HG03097 (cell line): ENCODE data around the gene CX3CR1.
A peak's percentile ranks its signal among the peaks of the same experiment; 100 is the strongest.

Source experiments
- ATAC-seq: cut with Tn5 transposase; IDR thresholded peaks from one replicate; pipeline ENCODE4 v1.9.1; 2021; ENCODE audit not compliant: unreplicated experiment, low FRiP score

Gene CX3CR1

DNA sequence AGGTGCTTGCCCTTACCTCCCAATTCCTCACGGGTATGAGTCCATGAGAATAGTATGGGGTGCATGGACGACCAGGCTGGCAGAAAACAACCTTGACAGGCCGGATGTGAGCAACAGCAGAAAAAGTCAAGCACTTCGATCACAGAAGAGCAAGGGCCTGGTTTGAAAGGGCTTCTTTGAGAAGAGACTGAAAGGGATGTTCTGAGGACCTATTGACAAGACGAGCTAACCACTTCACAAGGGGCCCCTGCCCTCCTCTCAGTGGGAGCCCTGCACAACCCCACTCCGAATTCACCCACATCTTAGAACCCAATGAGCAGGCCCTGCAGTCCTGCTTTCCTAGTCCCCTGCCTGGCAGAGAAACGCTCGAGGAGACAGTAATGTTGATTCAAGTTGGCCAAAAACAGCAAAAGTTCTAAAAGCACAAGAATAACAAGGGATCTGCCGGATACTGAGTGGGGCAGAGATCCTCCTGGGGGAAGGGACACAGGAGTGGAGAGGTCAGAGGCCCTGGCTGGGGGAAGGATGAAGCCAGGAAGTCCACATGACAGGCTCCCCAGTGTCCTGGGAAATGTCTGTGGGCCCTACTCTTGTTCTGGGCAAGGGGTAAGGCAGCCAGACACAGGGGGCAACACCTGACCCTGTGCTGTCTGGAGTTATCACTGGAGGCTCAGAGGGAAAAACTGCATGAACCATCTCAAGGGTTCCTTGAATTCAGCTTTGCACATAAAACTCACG is 14.8 kb upstream of the CX3CR1 start:
- ATAC-seq: no peak

DNA sequence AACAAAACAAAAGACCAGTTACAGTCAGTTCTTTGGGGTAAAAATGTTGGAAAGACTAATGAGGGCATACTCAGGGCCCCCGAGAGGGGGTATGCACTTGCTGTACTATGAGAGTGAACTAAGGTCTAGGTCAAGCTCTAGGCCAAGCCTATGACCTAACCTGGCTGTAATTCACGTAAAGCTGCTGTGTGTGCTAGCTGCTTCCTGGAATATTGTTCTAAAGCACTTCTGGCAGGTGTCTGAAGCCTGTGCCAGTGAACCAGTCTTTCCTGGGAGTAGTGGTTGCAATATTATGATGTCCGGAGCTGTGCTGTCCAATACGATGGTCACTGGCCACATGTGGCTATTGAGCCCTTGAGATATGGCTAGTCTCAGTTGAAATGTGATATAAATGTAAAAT is 13.1 kb upstream of the CX3CR1 start:
- no peak for ATAC-seq

DNA sequence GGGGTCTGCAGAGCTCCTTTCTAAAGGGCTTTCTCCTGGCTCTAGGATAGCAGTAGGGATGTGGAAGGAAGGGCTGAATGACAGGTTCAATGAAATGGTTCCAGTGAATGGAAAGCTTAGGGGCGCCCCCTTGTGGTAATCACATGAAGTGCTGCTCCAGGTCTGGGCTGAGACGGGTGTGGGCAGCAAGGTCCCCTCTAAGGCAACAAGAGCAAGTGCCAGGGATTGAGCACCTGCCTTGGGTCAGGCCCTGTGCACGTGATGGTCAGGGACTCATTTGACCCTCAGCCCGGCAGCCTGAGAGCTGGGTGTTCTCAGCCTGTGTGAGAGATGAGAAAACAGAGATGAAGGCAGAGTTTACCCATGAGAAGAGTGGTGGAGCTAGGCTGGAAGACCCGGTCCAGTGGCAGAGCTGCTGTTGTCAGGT is 12.1 kb upstream of the CX3CR1 start:
- no peak for ATAC-seq

DNA sequence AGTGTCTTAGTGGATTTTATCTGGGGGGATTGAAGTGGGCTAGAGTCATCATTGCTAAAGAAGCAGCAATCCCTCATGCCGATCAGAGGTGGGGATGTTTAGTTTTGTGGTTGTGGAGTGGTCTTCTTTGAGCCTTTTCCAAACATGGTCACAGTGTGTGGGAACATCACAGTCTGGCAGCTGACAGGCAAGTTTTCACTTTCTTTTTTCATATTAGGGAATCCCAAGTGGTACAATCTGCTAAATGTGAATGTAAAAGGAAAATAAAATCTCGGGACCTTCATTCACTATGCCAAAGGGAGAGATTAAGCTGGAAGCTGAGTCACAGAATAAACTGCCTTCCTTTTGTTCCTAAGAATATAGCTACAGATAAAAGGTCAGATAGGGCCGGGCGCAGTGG is 10.4 kb upstream of the CX3CR1 start:
- ATAC-seq: no peak

DNA sequence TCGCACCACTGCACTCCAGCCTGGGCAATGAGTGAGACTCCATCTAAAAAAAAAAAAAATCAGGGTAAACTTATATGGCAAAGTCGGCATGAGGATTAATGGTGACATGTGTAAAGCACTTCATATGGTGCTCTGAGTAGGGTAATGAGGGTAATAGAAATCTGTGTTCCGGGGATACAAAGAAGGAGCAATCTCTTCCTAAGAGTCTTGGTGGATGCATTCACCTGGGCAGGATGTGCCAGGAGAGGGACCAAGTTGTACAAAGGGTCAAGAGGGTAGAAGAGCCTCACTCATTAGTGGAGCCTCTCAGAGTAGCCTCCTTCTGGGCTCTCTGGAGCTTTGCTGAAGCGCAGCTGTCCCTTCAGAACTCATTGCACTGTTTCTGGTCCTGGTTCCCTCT is 9.3 kb upstream of the CX3CR1 start:
- no peak for ATAC-seq

DNA sequence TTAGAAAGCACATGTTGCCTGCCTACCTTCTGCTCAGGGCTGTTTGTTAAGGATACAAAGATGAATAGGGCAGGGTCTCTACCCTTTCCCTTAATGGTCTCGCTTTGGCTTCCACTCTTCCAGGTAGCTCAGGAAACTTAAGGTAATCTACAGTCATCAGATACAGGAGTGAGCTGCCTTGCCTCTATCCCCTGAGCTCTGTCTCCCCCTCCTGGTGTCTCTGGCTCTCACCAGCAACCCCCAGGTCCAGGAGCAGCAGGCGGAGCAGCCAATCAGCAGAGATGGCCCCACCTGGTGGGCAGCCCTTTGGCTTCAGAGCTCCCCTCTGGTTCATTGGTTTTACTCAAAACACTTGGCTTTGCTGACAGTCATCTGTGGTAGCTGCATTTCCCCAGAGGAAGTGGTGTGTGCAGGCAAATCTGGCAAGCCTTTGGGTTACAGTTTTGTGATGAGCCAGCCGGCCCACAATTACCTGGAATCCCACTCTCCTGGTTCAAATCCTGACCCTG is 8.5 kb upstream of the CX3CR1 start:
- ATAC-seq: peak; percentile 96

DNA sequence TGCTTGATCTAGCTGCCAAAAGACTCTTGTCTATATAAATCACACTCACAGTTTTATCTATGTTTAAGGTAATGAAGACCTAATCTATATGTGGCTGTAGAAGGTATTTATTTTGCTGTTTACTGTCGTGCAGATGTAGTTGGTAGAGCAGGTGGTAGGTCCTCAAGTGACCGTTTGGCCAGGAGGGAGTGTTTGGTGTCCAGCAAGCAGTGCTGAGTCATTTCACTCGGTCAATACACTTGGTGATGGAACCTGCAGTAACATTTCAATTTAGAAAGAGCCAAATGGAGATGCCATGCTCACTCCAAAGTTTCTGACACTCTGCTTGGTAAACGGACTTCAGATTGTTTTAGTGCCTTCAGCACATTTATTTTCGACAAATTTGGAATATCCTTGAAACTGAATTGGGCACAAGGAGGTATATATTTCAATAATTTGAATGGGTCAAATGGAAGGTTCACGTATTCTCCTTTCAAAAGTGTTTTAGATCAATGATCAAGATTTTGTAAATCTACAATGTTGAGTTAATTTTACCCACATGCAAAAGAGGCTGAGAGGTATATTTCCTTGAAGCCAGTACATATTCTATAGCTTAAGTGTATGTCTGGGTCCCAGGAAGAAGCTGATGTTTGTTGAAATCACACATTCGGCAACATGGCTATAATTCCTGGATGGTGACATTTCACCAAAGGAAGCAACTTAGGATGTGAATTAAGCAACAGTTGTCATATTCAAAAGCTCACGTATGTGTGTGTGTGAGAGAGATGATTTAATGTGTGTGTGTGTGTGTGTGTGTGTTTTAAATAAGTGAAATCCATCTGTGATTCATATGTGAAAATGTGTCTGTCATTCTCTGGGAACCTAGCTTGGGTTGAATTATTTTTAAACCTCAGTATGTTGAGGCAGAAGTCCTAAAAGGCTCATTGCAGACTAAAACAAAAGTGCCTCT is 7.7 kb upstream of the CX3CR1 start:
- no peak for ATAC-seq

DNA sequence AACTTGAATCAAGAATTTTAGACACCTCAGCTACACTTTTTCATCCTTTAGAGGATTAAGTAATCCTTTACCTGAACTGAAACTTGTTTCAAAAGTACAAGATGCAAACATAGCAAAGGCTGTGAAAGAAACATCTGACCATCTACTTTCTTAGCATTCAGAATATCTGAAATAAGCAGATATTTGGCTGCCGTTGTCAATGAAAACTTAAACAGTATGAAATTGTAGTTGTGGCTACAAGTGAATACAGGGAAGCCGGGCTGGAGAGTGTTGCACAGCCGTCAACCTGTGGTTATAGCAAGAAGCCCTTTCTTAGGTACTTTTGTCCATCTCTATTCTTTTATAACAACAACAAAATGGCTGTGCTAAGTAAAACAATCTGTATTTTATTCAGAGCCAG is 6.9 kb upstream of the CX3CR1 start:
- ATAC-seq: no peak

DNA sequence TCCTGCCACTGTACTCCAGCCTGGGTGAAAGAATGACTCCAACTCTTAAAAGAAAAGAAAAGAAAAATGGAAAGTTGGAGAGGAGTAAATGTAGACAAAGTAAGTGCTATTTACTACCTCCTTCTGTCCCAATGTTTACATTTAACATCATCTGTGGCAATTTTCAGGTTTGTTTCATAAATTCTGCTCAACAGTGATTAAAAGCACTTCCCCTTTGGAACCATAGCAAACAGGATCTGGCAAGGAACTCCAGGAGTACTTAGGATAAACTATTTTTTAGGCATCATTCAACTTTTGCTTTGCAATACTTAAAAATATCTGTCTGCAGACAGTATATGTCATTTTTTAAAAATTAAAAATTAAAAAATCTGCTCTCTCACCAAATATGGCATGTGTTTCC is 5.5 kb upstream of the CX3CR1 start:
- ATAC-seq: no peak

DNA sequence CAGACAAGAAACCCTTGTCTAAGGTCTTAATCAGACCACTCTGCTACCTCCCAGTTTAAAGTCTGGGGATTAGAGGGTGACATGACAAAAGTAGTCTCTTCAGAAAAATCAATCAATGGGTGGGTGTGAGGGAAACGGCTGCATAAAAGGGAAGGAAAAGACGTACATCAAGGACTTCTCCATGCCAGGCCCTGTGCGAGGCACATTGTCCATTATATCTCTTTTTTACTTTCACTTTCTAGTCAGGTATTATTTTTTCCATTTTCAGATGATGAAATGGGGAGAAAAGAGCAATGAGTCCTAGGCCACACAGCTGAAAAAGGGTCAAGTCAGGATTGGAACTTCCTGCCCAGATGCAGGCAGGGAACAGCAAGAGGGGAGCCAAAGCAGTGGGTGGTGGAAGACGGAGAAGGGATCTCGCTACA is 4.6 kb upstream of the CX3CR1 start:
- no peak for ATAC-seq

DNA sequence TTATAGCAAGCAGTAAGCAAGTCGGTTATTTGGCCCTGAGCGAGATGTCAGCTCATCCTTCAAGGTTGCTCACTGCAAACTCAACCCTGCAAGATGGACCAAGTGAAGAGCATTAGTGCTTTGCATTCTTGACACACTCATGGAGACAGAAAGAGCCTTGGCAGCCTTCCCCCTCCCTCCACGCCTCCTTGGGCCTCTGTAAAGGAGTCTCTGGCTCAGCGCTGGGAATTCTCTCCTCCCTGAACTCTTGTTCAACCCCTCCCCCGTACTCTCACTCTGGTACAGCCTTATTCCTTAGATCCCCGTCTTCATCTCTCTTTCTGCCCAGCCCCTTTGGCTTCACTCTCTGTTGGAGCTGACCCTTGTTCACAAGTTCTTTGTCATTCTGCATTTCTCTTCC is 2.2 kb upstream of the CX3CR1 start:
- no peak for ATAC-seq

DNA sequence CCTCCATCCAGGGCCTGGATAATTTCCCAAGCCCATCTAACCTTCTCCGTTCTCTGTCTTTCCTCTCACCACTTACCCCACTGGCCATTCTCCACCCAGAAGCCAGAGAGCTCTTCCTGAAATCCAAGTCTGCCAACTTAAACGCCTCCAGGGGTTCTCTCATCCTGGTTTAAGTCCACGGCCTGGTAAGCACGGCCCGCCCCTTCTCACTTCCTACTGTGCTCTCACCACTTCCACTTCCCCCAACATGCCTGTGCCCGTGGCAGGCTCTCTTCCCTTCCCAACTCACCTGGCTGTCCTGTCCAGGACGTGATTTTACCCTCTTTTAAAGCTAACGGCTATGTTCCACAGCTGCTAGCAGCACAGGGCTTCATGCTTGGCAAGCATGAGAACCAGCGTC is 1.7 kb upstream of the CX3CR1 start:
- ATAC-seq: no peak

DNA sequence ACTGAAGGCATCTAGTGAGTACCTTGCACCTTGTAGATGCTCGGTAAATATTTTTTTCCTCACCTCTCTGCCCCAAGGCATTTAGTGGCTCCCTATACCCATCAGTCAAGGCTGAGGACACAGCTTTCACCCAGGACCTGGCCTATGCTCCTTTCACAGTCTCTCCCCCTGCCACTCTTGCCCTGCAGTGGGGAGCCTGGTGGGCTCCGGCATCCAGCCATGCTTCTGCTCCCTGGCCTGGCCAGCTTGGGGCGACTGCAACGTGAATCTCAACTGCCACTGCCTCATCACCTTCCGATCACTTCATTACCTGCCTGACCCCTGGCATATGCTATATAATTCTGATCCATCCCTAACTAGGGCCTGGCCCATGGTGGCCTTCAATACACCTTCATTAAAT is 735 bp upstream of the CX3CR1 start:
- no peak for ATAC-seq

DNA sequence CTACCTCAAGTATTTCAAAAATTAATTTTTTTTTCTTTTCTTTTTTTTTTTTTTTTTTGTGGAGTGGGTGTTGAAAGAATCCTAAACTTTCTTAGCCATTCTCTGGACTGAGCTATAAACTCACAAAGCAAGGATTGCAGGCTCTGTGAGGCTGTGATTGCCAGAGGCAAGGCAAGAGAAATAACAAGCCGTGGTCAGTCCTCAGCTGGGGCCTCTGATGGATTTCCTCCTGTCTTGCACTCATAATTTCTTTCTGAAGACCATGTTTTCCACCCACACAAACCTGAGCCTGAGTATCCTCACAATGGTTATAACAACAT is 1.3 kb downstream of the CX3CR1 start:
- ATAC-seq: no peak

DNA sequence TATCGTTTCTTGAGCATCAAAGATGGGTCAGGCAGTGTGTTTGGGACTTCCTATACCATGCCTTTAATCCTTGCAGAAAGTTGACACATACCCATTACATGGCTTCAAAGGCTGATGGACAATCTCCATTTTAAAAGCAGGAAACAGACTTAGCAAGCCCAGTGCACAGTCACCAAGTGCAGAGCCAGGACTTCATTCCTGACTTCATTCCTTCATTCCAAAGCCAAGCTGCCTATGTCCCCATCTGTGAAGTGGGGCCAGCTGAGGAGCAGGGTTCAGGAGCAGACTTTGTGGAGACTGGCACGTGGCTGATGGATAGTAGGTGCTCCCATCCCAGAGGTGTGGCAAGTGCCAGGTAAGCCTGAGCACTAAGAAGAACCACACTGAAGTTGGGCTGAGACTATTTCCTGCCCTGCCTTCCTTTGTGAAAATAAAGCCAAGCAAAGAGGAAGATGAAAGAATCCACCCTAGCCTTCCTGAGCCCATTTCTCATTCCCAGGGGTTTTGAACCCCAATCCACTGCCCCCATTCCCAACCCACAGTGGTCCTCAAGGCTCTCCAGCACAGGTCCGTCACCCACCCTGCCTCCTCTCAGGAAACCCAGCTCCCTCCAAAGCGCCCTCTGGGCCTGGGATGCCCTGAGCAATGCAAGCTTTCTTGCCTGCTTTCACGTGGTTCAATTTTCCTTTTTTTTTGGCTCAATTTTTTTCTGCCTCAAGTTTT is 1.8 kb downstream of the CX3CR1 start:
- no peak for ATAC-seq

DNA sequence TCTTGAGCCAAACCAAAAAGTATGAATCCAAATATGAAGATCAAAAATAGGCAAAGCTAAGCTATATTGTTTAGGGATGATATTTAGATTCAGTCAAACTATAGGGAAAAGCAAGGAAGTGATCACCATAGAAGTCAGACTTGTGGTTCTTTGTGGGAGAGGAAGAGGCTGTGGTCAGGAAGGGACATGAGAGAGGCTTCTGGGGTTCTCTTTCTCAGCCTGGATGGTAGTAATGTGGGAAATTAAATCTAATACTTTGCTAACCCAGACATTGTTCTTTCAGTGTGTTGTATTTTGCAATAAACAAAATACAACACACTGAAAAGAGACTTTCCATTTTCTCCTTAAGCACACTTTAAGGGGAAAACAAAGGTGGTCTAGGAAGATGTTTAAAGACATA is 3.1 kb downstream of the CX3CR1 start:
- ATAC-seq: no peak

DNA sequence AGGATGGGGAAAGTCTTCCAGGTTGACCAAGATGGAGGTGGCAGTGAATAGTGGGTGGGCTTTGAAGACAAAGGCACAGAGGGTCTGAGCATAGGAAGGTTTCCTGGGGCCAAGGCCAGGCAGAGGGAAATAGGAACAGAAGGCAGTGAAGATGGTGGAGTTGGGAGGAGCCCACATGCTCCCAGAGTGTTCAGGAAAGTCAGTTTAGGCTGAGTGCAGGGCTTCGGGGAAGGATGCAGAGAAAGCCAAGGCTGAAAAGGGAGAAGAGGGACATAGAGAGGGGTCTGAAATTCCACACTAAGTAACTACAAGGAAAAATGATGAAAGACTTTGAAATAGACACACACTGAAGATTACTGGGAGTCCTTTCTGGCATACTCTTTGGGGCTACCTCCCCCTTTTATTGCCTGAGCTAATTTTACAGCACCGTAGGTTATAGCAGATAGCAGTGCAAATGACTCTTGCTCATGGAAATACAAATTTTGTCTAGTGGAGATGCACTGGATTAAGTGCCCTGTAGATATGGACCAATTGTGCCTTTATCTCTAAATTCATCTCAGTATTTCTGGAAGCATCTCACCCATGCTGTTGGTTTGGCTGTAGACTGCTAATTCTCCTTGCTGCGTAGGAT is 3.8 kb downstream of the CX3CR1 start:
- ATAC-seq: no peak

DNA sequence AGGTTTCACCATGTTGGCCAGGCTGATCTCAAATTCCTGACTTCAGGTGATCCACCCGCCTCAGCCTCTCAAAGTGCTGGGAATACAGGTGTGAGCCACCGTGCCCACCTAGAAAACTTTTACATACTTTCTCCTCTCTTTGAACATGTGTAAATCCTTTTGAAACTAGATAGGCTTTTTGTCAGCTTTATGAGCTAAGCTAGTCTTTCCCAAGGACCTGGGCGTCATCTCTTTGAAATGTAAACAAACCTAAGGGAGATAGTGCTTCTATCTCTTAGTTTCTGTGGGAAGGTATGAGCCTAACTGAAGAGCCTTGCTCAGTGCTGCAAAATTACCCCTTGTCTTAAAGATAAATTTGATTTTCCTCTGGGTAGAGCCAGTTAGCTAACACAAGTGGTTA is 4.8 kb downstream of the CX3CR1 start:
- no peak for ATAC-seq

DNA sequence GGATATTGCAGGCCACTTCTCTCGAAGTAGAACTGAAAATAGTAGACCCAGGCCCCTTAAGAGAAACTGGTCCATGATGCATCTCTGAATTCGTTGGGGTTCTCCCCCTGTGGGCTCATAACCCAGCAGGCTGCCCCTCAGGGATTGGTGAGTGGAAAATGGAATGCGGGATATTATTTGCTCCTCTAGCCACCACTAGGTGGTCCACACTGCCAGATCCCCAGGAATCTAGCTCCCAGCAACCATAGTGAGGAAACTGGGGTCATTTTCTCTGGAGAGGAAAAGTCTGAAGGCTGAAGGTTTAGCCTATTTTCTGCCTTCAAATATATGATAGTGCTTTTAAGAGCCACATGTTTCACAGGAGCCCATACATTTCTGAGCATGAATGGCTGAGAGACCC is 6.7 kb downstream of the CX3CR1 start:
- ATAC-seq: no peak

DNA sequence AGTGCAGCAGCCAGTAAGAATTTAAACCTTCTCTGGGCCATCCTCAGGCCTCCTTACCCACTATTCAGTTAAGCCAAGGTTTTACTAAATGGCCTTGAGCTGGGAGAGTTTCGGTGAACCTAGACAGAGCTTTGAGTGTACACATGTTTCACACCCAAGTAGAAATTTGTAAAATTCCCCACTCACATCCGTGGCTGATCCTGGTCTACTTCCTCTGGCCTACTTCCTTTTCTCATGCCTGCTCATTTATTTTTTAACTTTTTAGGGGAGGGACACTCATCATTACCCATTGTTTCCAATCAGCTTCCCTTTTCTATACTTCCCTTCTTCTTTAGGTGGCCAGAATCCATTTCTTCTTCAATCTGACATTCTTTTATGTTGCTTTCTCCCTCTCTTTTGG is 7.6 kb downstream of the CX3CR1 start:
- ATAC-seq: no peak
